Measurements from ENCODE around the gene ST6GALNAC3.

DNA sequence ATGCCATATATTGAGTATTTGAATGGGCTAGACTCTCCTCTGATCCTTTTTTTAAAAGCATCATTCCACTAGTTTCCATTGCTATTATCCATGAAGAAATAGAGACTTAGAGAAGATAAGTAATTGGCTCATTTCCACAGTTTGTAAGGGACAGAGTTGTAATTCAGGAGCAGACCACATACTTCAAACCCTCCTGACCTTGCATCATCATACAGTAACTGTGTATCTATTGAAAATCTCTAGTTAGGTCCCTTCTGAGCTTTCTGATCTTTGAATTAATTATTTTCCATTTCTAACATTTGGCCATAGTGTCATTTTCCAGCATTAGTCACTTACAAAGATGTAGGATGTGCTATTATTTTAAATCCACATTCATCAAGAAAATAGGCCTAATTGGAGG, 406.3 kb downstream of the ST6GALNAC3 start:
- TF ChIP-seq EZH2 (optimal IDR thresholded peaks at IDR 0.05; ENCODE audit: low read depth, low read length) (no peak), EZH2phosphoT487 (IDR thresholded peaks at IDR 0.05; ENCODE audit: low read length) (no peak)
- TF ChIP-seq, protein P1, sequence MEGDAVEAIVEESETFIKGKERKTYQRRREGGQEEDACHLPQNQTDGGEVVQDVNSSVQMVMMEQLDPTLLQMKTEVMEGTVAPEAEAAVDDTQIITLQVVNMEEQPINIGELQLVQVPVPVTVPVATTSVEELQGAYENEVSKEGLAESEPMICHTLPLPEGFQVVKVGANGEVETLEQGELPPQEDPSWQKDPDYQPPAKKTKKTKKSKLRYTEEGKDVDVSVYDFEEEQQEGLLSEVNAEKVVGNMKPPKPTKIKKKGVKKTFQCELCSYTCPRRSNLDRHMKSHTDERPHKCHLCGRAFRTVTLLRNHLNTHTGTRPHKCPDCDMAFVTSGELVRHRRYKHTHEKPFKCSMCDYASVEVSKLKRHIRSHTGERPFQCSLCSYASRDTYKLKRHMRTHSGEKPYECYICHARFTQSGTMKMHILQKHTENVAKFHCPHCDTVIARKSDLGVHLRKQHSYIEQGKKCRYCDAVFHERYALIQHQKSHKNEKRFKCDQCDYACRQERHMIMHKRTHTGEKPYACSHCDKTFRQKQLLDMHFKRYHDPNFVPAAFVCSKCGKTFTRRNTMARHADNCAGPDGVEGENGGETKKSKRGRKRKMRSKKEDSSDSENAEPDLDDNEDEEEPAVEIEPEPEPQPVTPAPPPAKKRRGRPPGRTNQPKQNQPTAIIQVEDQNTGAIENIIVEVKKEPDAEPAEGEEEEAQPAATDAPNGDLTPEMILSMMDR (IDR thresholded peaks at IDR 0.05; ENCODE audit: low read length) = no peak

Data from MM.1S (cell line).